MM.1S (cell line): ENCODE results near the gene ADISSP.

Experiments
- DNase-seq: peaks from one replicate; pipeline ENCODE4 v3.0.0-alpha.2; 2015
- H2AFZ ChIP-seq: fragments of 300-600 bp; sonication (generic); 2 replicates; pipeline ENCODE4 v1.6.0; 2016; ENCODE audit warnings: antibody characterized with exemption, low read length
- H3F3A ChIP-seq: fragments of 300-600 bp; sonication (generic); 2 replicates; pipeline ENCODE4 v1.6.1; 2016; ENCODE audit warnings: mild to moderate bottlenecking, antibody characterized with exemption, low read length, moderate library complexity, mixed read lengths; ENCODE audit not compliant: insufficient read depth
- H3K27ac ChIP-seq: fragments of 300-600 bp; sonication (generic); 2 replicates; pipeline ENCODE4 v1.5.1; 2016; ENCODE audit warnings: mild to moderate bottlenecking, low read length
- H3K27me3 ChIP-seq: fragments of 300-600 bp; sonication (generic); replicated peaks from 2 replicates; pipeline ENCODE4 v1.6.0; 2016; ENCODE audit warnings: low read length; ENCODE audit not compliant: insufficient read depth
- H3K36me3 ChIP-seq: fragments of 300-600 bp; sonication (generic); replicated peaks from 2 replicates; pipeline ENCODE4 v1.6.1; 2016; ENCODE audit warnings: mild to moderate bottlenecking, low read length, mixed read lengths; ENCODE audit not compliant: insufficient read depth
- H3K4me1 ChIP-seq: fragments of 300-600 bp; sonication (generic); 2 replicates; pipeline ENCODE4 v1.6.1; 2016; ENCODE audit warnings: low read length, mixed read lengths
- H3K4me2 ChIP-seq: fragments of 300-600 bp; sonication (generic); 2 replicates; pipeline ENCODE4 v1.6.0; 2016; ENCODE audit warnings: low read depth, low read length
- H3K4me3 ChIP-seq: fragments of 300-600 bp; sonication (generic); 2 replicates; pipeline ENCODE4 v1.5.1; 2016; ENCODE audit warnings: low read length, mixed read lengths
- H3K79me2 ChIP-seq: fragments of 300-600 bp; sonication (generic); 2 replicates; pipeline ENCODE4 v1.6.1; 2016; ENCODE audit warnings: mixed run types, low read length, mixed read lengths
- H3K9ac ChIP-seq: fragments of 300-600 bp; sonication (generic); 2 replicates; pipeline ENCODE4 v1.6.1; 2016; ENCODE audit warnings: low read length, mixed read lengths
- H3K9me2 ChIP-seq: fragments of 300-600 bp; sonication (generic); replicated peaks from 2 replicates; pipeline ENCODE4 v1.6.1; 2016; ENCODE audit warnings: mild to moderate bottlenecking, low read length, mixed read lengths; ENCODE audit not compliant: insufficient read depth
- H3K9me3 ChIP-seq: fragments of 300-600 bp; sonication (generic); replicated peaks from 2 replicates; pipeline ENCODE4 v1.6.1; 2016; ENCODE audit warnings: mild to moderate bottlenecking, low read length, mixed read lengths; ENCODE audit not compliant: insufficient read depth
- H4K20me1 ChIP-seq: fragments of 300-600 bp; sonication (generic); 2 replicates; pipeline ENCODE4 v1.6.1; 2016; ENCODE audit warnings: mild to moderate bottlenecking, low read length, moderate library complexity, mixed read lengths; ENCODE audit not compliant: insufficient read depth
- EZH2 ChIP-seq: fragments of 300-600 bp; sonication (generic); optimal IDR thresholded peaks from 2 replicates; pipeline ENCODE3; 2017; ENCODE audit warnings: low read depth, mild to moderate bottlenecking, antibody characterized with exemption, low read length, mixed read lengths
- EZH2phosphoT487 ChIP-seq: fragments of 300-600 bp; sonication (generic); IDR thresholded peaks from 2 replicates; pipeline ENCODE4 v1.6.1; 2018; ENCODE audit warnings: antibody characterized with exemption, low read length
- TF ChIP-seq, protein P1 (sequence below): fragments of 300-600 bp; sonication (generic); IDR thresholded peaks from 2 replicates; pipeline ENCODE4 v1.5.1; 2016; ENCODE audit warnings: antibody characterized with exemption, low read length, mixed read lengths

The ADISSP gene

GRCh38 chr20:3728876-3729275, 38.7 kb downstream of the ADISSP start:
- no peak for TF ChIP-seq EZH2phosphoT487
- TF ChIP-seq EZH2 = no peak
- TF ChIP-seq, protein P1, sequence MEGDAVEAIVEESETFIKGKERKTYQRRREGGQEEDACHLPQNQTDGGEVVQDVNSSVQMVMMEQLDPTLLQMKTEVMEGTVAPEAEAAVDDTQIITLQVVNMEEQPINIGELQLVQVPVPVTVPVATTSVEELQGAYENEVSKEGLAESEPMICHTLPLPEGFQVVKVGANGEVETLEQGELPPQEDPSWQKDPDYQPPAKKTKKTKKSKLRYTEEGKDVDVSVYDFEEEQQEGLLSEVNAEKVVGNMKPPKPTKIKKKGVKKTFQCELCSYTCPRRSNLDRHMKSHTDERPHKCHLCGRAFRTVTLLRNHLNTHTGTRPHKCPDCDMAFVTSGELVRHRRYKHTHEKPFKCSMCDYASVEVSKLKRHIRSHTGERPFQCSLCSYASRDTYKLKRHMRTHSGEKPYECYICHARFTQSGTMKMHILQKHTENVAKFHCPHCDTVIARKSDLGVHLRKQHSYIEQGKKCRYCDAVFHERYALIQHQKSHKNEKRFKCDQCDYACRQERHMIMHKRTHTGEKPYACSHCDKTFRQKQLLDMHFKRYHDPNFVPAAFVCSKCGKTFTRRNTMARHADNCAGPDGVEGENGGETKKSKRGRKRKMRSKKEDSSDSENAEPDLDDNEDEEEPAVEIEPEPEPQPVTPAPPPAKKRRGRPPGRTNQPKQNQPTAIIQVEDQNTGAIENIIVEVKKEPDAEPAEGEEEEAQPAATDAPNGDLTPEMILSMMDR = no peak
- no peaks in the 10 kb centered on the region for H3K9me2 ChIP-seq
- H3K4me3 ChIP-seq = no peak overlapping the region
- no peaks in the 10 kb centered on the region for H4K20me1 ChIP-seq
- no peaks in the 10 kb centered on the region for H3K4me1 ChIP-seq
- no peaks in the 10 kb centered on the region for H3F3A ChIP-seq
- no peak overlapping the region for H3K27ac ChIP-seq
- no peak overlapping the region for H3K4me2 ChIP-seq
- H3K9ac ChIP-seq = no peak overlapping the region
- H3K79me2 ChIP-seq = no peaks in the 10 kb centered on the region
- no peaks in the 10 kb centered on the region for H3K9me3 ChIP-seq
- no peak overlapping the region for H2AFZ ChIP-seq
- H3K27me3 ChIP-seq = peaks cover 43% of the 10 kb centered on the region
- no peaks in the 10 kb centered on the region for H3K36me3 ChIP-seq
- no peak for DNase-seq

GRCh38 chr20:3728354-3728753, 39.2 kb downstream of the ADISSP start:
- Histone ChIP-seq H3K79me2 (no peaks in the 10 kb centered on the region), H3K9me2 (no peaks in the 10 kb centered on the region), H3K27me3 (peaks cover 41% of the 10 kb centered on the region)

DNA sequence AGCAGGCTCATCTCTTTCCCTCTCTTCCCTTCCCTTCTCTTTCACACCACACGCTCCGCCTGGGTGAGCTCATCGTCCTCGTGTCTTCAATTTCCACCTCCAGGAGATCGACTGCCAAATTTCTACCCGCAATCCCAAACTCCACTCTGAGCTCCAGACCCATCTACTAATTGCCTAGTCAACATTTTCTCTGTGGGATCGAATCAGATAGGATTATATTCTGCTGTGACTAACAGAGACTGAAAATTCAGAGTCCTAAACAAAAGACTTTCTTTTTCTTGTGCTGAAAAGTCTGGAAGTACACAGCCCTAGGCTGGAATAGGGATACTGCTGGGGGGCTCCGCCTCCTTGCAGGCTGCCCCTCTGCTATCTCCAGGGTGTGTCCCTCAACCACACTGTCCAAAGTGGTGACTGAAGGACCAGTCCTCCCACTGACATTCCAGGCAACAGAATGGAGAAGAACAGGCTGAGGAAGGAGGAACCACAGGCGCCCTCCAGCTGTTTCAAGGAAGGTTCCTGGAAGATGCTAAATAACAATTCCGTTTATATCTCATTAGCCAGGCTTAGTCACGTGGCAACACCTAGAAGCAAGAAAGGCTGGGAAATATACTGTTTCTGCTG, 40.0 kb downstream of the ADISSP start:
- no peaks in the 10 kb centered on the region for H3K4me1 ChIP-seq
- H3K9ac ChIP-seq = no peak overlapping the region
- H3K4me2 ChIP-seq = no peak overlapping the region
- H3K36me3 ChIP-seq = no peaks in the 10 kb centered on the region
- no peaks in the 10 kb centered on the region for H3K79me2 ChIP-seq
- no peak overlapping the region for H3K27ac ChIP-seq
- H4K20me1 ChIP-seq = no peaks in the 10 kb centered on the region
- no peaks in the 10 kb centered on the region for H3K9me2 ChIP-seq
- no peak for DNase-seq
- H3K27me3 ChIP-seq = peaks cover 34% of the 10 kb centered on the region
- no peak overlapping the region for H2AFZ ChIP-seq
- H3K9me3 ChIP-seq = no peaks in the 10 kb centered on the region
- no peaks in the 10 kb centered on the region for H3F3A ChIP-seq
- H3K4me3 ChIP-seq = no peak overlapping the region
- TF ChIP-seq EZH2phosphoT487 (no peak), EZH2 (no peak)
- TF ChIP-seq, protein P1 = no peak

More at GRCh38 chr20:3728354-3728753, 39.2 kb downstream of the ADISSP start:
- DNase-seq = no peak
- no peaks in the 10 kb centered on the region for H3K4me1 ChIP-seq
- no peak overlapping the region for H3K27ac ChIP-seq
- H3K4me3 ChIP-seq = no peak overlapping the region
- H3K36me3 ChIP-seq = no peaks in the 10 kb centered on the region
- no peak overlapping the region for H3K4me2 ChIP-seq
- no peaks in the 10 kb centered on the region for H3K9me3 ChIP-seq
- no peaks in the 10 kb centered on the region for H3F3A ChIP-seq
- H2AFZ ChIP-seq = no peak overlapping the region
- TF ChIP-seq, protein P1 = no peak
- TF ChIP-seq EZH2phosphoT487 = no peak
- TF ChIP-seq EZH2 = no peak
- no peaks in the 10 kb centered on the region for H4K20me1 ChIP-seq
- H3K9ac ChIP-seq = no peak overlapping the region
